Measurements from ENCODE around the gene HOXB1. TPM values are rescaled to one million over a fixed set of nuclear protein-coding genes. Genes with fewer than 3 reads are reported as not detected.
A peak's percentile ranks its signal among the peaks of the same experiment; 100 is the strongest.
"Not testable (repeated sequence)": the region's sequence is repeated elsewhere in the genome, so short reads cannot be mapped to it uniquely, and the experiment has no call there.

Gene HOXB1
- total RNA-seq, 1 experiment from 2014 or later, result not detected

- peak; percentile 43 for DNase-seq (ENCODE audit: low spot score)
These were observed 8.7 kb downstream of the HOXB1 start for GRCh38 chr17:48522031-48522653.

GRCh38 chr17:48520631-48521079, 10.2 kb downstream of the HOXB1 start:
- DNase-seq (ENCODE audit: low spot score), result no peak

- no peak for DNase-seq (ENCODE audit: low spot score)
These were observed 11.4 kb downstream of the HOXB1 start for GRCh38 chr17:48519427-48519826.

- no peak for DNase-seq (ENCODE audit: low spot score)
These were observed 13.3 kb downstream of the HOXB1 start for GRCh38 chr17:48517478-48517877.

- no peak for DNase-seq (ENCODE audit: low spot score)
These were observed 14.6 kb downstream of the HOXB1 start for GRCh38 chr17:48515925-48516900.

- no peak for DNase-seq (ENCODE audit: low spot score)
These were observed 16.3 kb downstream of the HOXB1 start for GRCh38 chr17:48514477-48514876.

GRCh38 chr17:48513666-48514455, 16.9 kb downstream of the HOXB1 start:
- no peak for DNase-seq (ENCODE audit: low spot score)

GRCh38 chr17:48513097-48513496, 17.7 kb downstream of the HOXB1 start:
- no peak for DNase-seq (ENCODE audit: low spot score)

GRCh38 chr17:48510761-48511604, 19.8 kb downstream of the HOXB1 start:
- DNase-seq (ENCODE audit: low spot score), result no peak

- DNase-seq (ENCODE audit: low spot score), result no peak
These were observed 20.4 kb downstream of the HOXB1 start for GRCh38 chr17:48510381-48510760.

GRCh38 chr17:48509708-48510107, 21.1 kb downstream of the HOXB1 start:
- DNase-seq (ENCODE audit: low spot score), result not testable (repeated sequence)

GRCh38 chr17:48506246-48506645, 24.6 kb downstream of the HOXB1 start:
- DNase-seq (ENCODE audit: low spot score), result no peak

- peak; percentile 80 for DNase-seq (ENCODE audit: low spot score)
These were observed 25.0 kb downstream of the HOXB1 start for GRCh38 chr17:48505788-48506187.

GRCh38 chr17:48504953-48505352, 25.9 kb downstream of the HOXB1 start:
- no peak for DNase-seq (ENCODE audit: low spot score)

- DNase-seq (ENCODE audit: low spot score), result no peak
These were observed 27.1 kb downstream of the HOXB1 start for GRCh38 chr17:48503747-48504146.

- no peak for DNase-seq (ENCODE audit: low spot score)
These were observed 27.9 kb downstream of the HOXB1 start for GRCh38 chr17:48502901-48503300.

GRCh38 chr17:48502312-48502711, 28.5 kb downstream of the HOXB1 start:
- no peak for DNase-seq (ENCODE audit: low spot score)

GRCh38 chr17:48500435-48501426, 30.1 kb downstream of the HOXB1 start:
- DNase-seq (ENCODE audit: low spot score), result peak; percentile 71

GRCh38 chr17:48499735-48500434, 30.9 kb downstream of the HOXB1 start:
- DNase-seq (ENCODE audit: low spot score), result no peak

Data from HT-29 (cell line).